ENCODE results near the gene PHF2. TPM values are rescaled to one million over a fixed set of nuclear protein-coding genes. Genes with fewer than 3 reads are reported as not detected.

The PHF2 gene
- total and polyA plus RNA-seq, 9 of the 15 experiments (the other 6 are each of a cell fraction or from before 2014, with no cell fraction given) = 0.37 to 14.4 (median 8.1) TPM

GRCh38 chr9:93552923-93553322 is 23.5 kb upstream of the PHF2 start (continued):
- TF ChIP-seq TFE3 (CRISPR knock-in tag; IDR thresholded peaks at IDR 0.05) (no peak), SMAD2 (IDR thresholded peaks at IDR 0.05; ENCODE audit: low read depth, low read length) (no peak), ZNF79 (CRISPR knock-in tag; IDR thresholded peaks at IDR 0.05; ENCODE audit: low read depth) (no peak), ZNF76 (CRISPR knock-in tag; IDR thresholded peaks at IDR 0.05; ENCODE audit: borderline replicate concordance) (no peak), ZNF134 (CRISPR knock-in tag; conservative IDR thresholded peaks at IDR 0.05) (no peak), MNT (conservative IDR thresholded peaks at IDR 0.05) (no peak)
- TF ChIP-seq, protein P1, sequence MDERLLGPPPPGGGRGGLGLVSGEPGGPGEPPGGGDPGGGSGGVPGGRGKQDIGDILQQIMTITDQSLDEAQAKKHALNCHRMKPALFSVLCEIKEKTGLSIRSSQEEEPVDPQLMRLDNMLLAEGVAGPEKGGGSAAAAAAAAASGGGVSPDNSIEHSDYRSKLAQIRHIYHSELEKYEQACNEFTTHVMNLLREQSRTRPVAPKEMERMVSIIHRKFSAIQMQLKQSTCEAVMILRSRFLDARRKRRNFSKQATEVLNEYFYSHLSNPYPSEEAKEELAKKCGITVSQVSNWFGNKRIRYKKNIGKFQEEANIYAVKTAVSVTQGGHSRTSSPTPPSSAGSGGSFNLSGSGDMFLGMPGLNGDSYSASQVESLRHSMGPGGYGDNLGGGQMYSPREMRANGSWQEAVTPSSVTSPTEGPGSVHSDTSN (CRISPR knock-in tag; IDR thresholded peaks at IDR 0.05; ENCODE audit: low read depth) = no peak
- TF ChIP-seq, protein P1 (tag; conservative IDR thresholded peaks at IDR 0.05; ENCODE audit: low read depth) = peak; percentile 54
- TF ChIP-seq, protein P2, sequence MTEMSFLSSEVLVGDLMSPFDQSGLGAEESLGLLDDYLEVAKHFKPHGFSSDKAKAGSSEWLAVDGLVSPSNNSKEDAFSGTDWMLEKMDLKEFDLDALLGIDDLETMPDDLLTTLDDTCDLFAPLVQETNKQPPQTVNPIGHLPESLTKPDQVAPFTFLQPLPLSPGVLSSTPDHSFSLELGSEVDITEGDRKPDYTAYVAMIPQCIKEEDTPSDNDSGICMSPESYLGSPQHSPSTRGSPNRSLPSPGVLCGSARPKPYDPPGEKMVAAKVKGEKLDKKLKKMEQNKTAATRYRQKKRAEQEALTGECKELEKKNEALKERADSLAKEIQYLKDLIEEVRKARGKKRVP (CRISPR knock-in tag; IDR thresholded peaks at IDR 0.05) = no peak
